Spleen (tissue), 7 donors: ENCODE measurements around the gene CDKN3.

Source experiments
- POLR2A ChIP-seq, 3 donors: fragments of 450-650 bp; IDR thresholded peaks; one replicate each; pipeline ENCODE4 v1.5.1; 2017; ENCODE audit warnings: antibody characterized with exemption in 3 of 3, mild to moderate bottlenecking in 1 of 3
- POLR2AphosphoS5 ChIP-seq, 3 donors: sonication (generic); formaldehyde crosslinking; IDR thresholded peaks; one replicate each; pipeline ENCODE4 v1.5.1; 2017; ENCODE audit warnings: antibody characterized with exemption in 3 of 3
- TF ChIP-seq, protein P1 (sequence below), 11 experiments: fragments of 200-600 bp in 7 of 11; fragments of 450-650 bp in 4 of 11; sonication (generic) in 4 of 11; IDR thresholded peaks in 8 of 11; conservative IDR thresholded peaks in 3 of 11; 1 replicate in 7 of 11; 2 replicates in 4 of 11; pipeline versions ENCODE4 v1.4.0 to v1.8.0; 2016 to 2021; ENCODE audit warnings: antibody characterized with exemption in 11 of 11, inconsistent platforms in 4 of 11, mild to moderate bottlenecking in 1 of 11
- donor health status: DM: no; HTN: no; CAD: no; lungs with moderate emphysema.
- donor health status: DM: no; HTN: no; CAD: no.
- donor health status: DM: no; HTN: no; CAD: no.

- TF ChIP-seq POLR2A (IDR thresholded peaks at IDR 0.05) (no peak), POLR2AphosphoS5 (IDR thresholded peaks at IDR 0.05) (no peak)
- TF ChIP-seq, protein P1, sequence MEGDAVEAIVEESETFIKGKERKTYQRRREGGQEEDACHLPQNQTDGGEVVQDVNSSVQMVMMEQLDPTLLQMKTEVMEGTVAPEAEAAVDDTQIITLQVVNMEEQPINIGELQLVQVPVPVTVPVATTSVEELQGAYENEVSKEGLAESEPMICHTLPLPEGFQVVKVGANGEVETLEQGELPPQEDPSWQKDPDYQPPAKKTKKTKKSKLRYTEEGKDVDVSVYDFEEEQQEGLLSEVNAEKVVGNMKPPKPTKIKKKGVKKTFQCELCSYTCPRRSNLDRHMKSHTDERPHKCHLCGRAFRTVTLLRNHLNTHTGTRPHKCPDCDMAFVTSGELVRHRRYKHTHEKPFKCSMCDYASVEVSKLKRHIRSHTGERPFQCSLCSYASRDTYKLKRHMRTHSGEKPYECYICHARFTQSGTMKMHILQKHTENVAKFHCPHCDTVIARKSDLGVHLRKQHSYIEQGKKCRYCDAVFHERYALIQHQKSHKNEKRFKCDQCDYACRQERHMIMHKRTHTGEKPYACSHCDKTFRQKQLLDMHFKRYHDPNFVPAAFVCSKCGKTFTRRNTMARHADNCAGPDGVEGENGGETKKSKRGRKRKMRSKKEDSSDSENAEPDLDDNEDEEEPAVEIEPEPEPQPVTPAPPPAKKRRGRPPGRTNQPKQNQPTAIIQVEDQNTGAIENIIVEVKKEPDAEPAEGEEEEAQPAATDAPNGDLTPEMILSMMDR (IDR thresholded peaks at IDR 0.05 in 8 of 11, conservative IDR thresholded peaks at IDR 0.05 in 3 of 11) = peak in 5 of 11 experiments; percentile 7 to 34 (median 25)
Observed at GRCh38 chr14:54420478-54421142, 23.8 kb downstream of the CDKN3 start.
